Cardiac muscle cell (in vitro differentiated cells and primary cell): Measurements from ENCODE around the gene FGGY. TPM values are rescaled to one million over a fixed set of nuclear protein-coding genes. Genes with fewer than 3 reads are reported as not detected.

ENCODE experiments used
- DNase-seq, 2 donors: peaks; one replicate each; pipeline versions ENCODE4 v3.0.0 to v3.0.0-alpha.2; 2010 to 2017; ENCODE audit warnings: low read depth in 1 of 2, low spot score in 1 of 2
- H3K27ac ChIP-seq: fragments of 200-600 bp; sonication (generic); 2 replicates; pipeline ENCODE4 v1.5.1; 2016
- H3K27me3 ChIP-seq: fragments of 200-600 bp; sonication (generic); 2 replicates; pipeline ENCODE4 v1.6.0; 2016; ENCODE audit warnings: control low read depth
- H3K36me3 ChIP-seq: fragments of 200-600 bp; sonication (generic); 2 replicates; pipeline ENCODE4 v1.5.1; 2016; ENCODE audit warnings: control low read depth
- H3K4me1 ChIP-seq: fragments of 200-600 bp; sonication (generic); 2 replicates; pipeline ENCODE4 v1.8.1; 2017; ENCODE audit warnings: low read depth, mild to moderate bottlenecking, mixed run types
- H3K4me3 ChIP-seq: fragments of 200-600 bp; sonication (generic); 2 replicates; pipeline ENCODE4 v1.5.1; 2016; ENCODE audit warnings: mild to moderate bottlenecking
- H3K9me3 ChIP-seq: fragments of 200-600 bp; sonication (generic); 2 replicates; pipeline ENCODE4 v1.5.1; 2017; ENCODE audit warnings: low read depth, mild to moderate bottlenecking, control low read depth
- CTCF ChIP-seq: IDR thresholded peaks from 2 replicates; pipeline ENCODE4 v1.5.1; 2012; ENCODE audit warnings: low read depth, mild to moderate bottlenecking, low read length
- polyA plus RNA-seq: library from polyadenylated mRNA; unstranded; fragments of >200 nt; fragmentation: Nextera tagmentation; extraction: Ambion mirVana; gene quantifications from 2 replicates; pipeline ENCODE4 v1.2.1, GENCODE V29; 2016
- total RNA-seq: library from RNA; depleted of rRNA; stranded (reverse); fragments of >200 nt; gene quantifications from 2 replicates; pipeline ENCODE4 v1.2.3, GENCODE V29; 2016

The FGGY gene
- total and polyA plus RNA-seq, 2 experiments from 2014 or later = 9.8 to 14.5 TPM

DNA sequence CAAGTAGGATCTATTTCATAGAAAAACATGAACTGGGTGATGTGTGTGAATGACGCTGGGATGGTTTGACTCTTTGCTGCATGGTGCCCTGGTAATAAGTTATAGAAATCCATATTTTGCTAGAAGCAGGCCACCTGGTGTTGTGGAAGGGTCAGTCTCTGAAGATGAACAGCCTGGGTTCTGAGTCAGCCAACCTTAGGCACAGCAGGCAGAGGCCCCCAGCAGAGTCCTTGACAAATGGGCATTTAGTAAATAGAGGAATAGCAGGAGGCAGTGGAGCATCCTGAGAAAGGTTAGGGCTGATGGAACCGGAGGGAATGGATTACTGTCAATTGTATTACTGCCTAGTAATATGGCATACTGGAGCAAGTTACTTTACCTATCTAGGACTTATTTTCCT is 20.9 kb downstream of the FGGY start:
- H3K27ac ChIP-seq = no peak overlapping the region
- no peaks in the 10 kb centered on the region for H3K36me3 ChIP-seq
- no peak for TF ChIP-seq CTCF
- no peaks in the 10 kb centered on the region for H3K4me1 ChIP-seq
- H3K9me3 ChIP-seq = no peaks in the 10 kb centered on the region
- H3K27me3 ChIP-seq = no peaks in the 10 kb centered on the region
- DNase-seq = no peak
- no peak overlapping the region for H3K4me3 ChIP-seq

DNA sequence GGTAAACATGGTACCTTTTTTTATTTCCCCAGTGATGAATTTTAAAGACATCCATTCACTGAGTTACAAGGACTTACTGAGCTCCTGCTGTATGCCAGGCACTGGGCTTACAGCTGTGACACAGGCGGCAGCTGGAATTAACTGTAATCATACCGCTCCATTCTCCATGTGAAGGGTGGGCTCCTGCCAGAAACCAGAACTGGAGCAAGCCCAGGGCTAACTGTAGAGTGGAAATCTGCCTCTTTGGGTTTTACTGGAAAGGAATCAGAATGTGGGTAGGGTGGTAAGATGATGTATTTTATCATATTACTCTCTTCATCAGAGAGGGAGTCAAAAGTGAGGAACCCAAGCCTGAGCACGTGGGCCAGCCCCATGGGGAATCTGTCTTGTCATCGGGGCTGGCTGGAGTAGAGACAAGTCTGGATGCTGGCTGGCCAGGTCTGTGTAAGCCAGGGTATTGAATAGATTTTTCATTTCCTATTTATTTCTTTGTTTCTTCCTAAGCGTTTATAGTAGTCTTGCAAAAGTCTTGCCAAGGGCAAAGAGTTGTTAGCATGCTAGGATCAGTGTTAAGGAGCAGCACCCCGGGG is 21.5 kb downstream of the FGGY start:
- Histone ChIP-seq H3K9me3 (no peaks in the 10 kb centered on the region), H3K4me1 (no peaks in the 10 kb centered on the region), H3K27me3 (no peaks in the 10 kb centered on the region), H3K36me3 (no peaks in the 10 kb centered on the region), H3K27ac (no peak overlapping the region), H3K4me3 (no peak overlapping the region)
- TF ChIP-seq CTCF = no peak
- no peak for DNase-seq

DNA sequence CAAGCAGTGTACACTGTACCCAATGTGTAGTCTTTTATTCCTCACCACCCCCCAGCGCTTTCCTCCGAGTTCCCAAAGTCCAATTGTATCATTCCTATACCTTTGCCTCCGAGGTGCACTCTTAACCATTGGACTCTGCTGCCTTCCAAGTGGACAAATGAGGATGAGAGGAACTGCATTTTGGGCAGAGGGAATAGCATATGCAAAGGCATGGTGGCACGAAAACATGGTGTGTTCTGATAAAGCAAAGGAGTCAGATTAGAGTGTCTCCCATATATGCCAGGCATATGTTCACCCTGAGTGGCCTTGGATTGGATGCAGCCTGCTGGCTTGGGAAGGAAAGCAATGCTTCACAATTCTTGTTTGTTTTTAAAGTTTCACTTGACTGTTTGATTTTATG is 25.5 kb downstream of the FGGY start:
- Histone ChIP-seq H3K27ac (no peak overlapping the region), H3K4me1 (no peaks in the 10 kb centered on the region), H3K36me3 (no peaks in the 10 kb centered on the region), H3K9me3 (no peaks in the 10 kb centered on the region), H3K27me3 (no peaks in the 10 kb centered on the region), H3K4me3 (no peak overlapping the region)
- TF ChIP-seq CTCF = no peak
- DNase-seq = no peak

DNA sequence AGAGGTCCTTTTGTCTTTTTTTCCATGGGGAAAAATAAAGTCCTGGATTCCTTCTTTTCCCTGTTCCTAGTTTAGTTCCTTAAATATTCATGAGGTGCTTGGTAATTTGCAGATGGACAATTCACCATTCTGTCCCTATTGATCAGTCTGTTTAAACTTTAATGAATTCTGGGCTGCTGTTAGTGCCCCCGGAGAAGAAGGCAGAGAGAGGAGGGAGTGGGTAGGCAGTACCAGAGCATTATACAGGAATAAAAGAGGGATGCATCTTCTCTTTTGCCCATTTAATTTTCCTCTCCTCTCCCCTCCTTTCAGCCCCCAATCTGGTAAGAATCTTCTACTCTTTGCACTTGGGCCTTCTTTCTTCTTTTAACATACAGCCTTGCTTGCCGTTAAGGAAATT is 25.9 kb downstream of the FGGY start:
- TF ChIP-seq CTCF = no peak
- Histone ChIP-seq H3K4me3 (no peak overlapping the region), H3K9me3 (no peaks in the 10 kb centered on the region), H3K27ac (no peak overlapping the region), H3K4me1 (no peaks in the 10 kb centered on the region), H3K36me3 (no peaks in the 10 kb centered on the region), H3K27me3 (no peaks in the 10 kb centered on the region)
- DNase-seq = no peak

DNA sequence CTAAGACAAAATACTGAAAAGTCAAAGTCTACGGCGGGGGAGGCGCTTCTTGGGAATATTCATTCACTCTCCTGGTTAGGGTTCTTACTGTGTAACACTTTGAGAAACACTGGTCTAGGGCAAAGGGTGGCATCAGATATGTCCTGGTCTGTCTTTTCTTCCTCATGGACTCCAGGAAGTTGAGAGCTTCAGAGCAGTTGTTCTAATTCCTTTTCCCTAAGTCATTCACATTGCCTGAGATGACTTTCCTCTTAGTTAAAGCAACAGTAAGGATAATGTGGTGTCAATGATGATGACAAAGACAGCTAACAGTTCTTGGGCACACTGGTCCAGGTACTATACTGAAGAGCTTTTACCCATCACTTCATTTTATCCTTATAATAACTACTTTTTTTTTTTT is 27.0 kb downstream of the FGGY start:
- no peak for DNase-seq
- Histone ChIP-seq H3K4me3 (no peak overlapping the region), H3K27ac (no peak overlapping the region), H3K9me3 (no peaks in the 10 kb centered on the region), H3K36me3 (no peaks in the 10 kb centered on the region), H3K27me3 (no peaks in the 10 kb centered on the region), H3K4me1 (no peaks in the 10 kb centered on the region)
- no peak for TF ChIP-seq CTCF

DNA sequence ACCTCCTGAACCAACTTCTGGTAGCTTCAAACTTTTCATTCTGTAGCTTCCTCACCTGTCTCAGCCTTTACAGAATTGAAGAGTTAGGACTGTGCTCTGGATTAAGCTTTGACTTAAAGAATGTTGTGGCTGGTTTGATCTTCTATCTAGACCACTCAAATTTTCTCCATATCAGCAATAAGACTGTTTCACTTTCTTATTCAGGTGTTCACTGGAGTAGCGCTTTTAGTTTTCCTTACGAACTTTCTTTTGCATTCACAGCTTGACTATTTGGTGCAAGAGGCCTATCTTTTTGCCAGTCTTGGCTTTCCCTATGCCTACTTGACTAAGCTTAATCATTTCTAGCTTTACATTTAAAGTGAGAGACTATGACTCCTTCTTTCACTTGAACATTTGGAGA is 31.5 kb downstream of the FGGY start:
- no peaks in the 10 kb centered on the region for H3K36me3 ChIP-seq
- no peaks in the 10 kb centered on the region for H3K4me1 ChIP-seq
- H3K27ac ChIP-seq = no peak overlapping the region
- H3K27me3 ChIP-seq = no peaks in the 10 kb centered on the region
- no peak overlapping the region for H3K4me3 ChIP-seq
- no peaks in the 10 kb centered on the region for H3K9me3 ChIP-seq
- TF ChIP-seq CTCF = no peak
- no peak for DNase-seq
